A549 (cell line): ENCODE results near the gene ATP5PD. TPM values are rescaled to one million over a fixed set of nuclear protein-coding genes. Genes with fewer than 3 reads are reported as not detected.

Experiments used
- ATAC-seq, 2 experiments: fragments of 200-7000 bp in 1 of 2; fragments of >200 bp in 1 of 2; cut with Nextera tagmentation in 1 of 2; cut with Tn5 transposase in 1 of 2; 3 replicates each; pipeline versions ENCODE4 v1.8.0 to v1.9.1; 2018 to 2020; ENCODE audit warnings: mild to moderate bottlenecking in 1 of 2, moderate library complexity in 1 of 2
- CTCF ChIA-PET: fragments of 300-600 bp; sonication (Branson Sonifier 250); formaldehyde crosslinking; extraction: SDS; loops from one replicate; lab custom pipeline; 2021; ENCODE audit warnings: antibody characterized with exemption, inconsistent platforms; lab: Yijun Ruan, JAX
- POLR2A ChIA-PET: fragments of 350-600 bp; formaldehyde crosslinking; extraction: SDS; loops from one replicate; lab custom pipeline; 2021; ENCODE audit warnings: antibody characterized with exemption, inconsistent platforms; lab: Yijun Ruan, JAX
- DNase-seq, 2 experiments: peaks; one replicate each; pipeline versions ENCODE4 v3.0.0 to v3.0.0-alpha.2; 2011 to 2016; ENCODE audit warnings: low read depth in 1 of 2, low spot score in 1 of 2
- FAIRE-seq: peaks from 2 replicates; lab custom pipeline; 2011; peaks lifted over from hg19 to GRCh38; lab: Jason Lieb, UNC
- H3K27ac ChIP-seq, 2 experiments: fragments of >200 bp; sonication (Bioruptor Twin); formaldehyde crosslinking; 3 replicates each; pipeline ENCODE4 v1.5.1; 2016 to 2017
- H3K4me1 ChIP-seq: fragments of >200 bp; sonication (Bioruptor Twin); formaldehyde crosslinking; 3 replicates; pipeline ENCODE4 v1.6.1; 2016
- H3K4me2 ChIP-seq: fragments of >200 bp; sonication (Bioruptor Twin); formaldehyde crosslinking; 3 replicates; pipeline ENCODE4 v1.6.1; 2016
- H3K4me3 ChIP-seq: fragments of >200 bp; sonication (Bioruptor Twin); formaldehyde crosslinking; 3 replicates; pipeline ENCODE4 v1.5.1; 2016
- H3K9me3 ChIP-seq: fragments of >200 bp; sonication (Bioruptor Twin); formaldehyde crosslinking; 3 replicates; pipeline ENCODE4 v1.6.1; 2016
- ATOH8 ChIP-seq: fragments of 250-450 bp; sonication (Bioruptor Pico); IDR thresholded peaks from 2 replicates; pipeline ENCODE4 v1.5.0; 2020; ENCODE audit warnings: low read depth, mild to moderate bottlenecking, moderate library complexity
- CBX2 ChIP-seq: fragments of 200-600 bp; sonication (generic); IDR thresholded peaks from 2 replicates; pipeline ENCODE4 v1.6.1; 2016; ENCODE audit warnings: low read depth, mild to moderate bottlenecking, borderline replicate concordance
- CBX8 ChIP-seq: fragments of 200-600 bp; sonication (generic); IDR thresholded peaks from 2 replicates; pipeline ENCODE4 v1.6.1; 2016
- CEBPB ChIP-seq, 2 experiments: fragments of >200 bp in 1 of 2; sonication (Bioruptor Twin) in 1 of 2; formaldehyde crosslinking in 1 of 2; IDR thresholded peaks; 2 replicates each; pipeline ENCODE4 v1.6.1; 2012 to 2016
- EHF ChIP-seq: fragments of 250-450 bp; sonication (Bioruptor Pico); IDR thresholded peaks from 2 replicates; pipeline ENCODE4 v1.5.0; 2020; ENCODE audit warnings: mild to moderate bottlenecking
- EHMT2 ChIP-seq: fragments of 200-600 bp; sonication (generic); IDR thresholded peaks from 2 replicates; pipeline ENCODE4 v1.6.1; 2016; ENCODE audit warnings: antibody characterized with exemption, low read depth, mild to moderate bottlenecking, moderate library complexity
- HEYL ChIP-seq: fragments of 250-450 bp; sonication (Bioruptor Pico); IDR thresholded peaks from 2 replicates; pipeline ENCODE4 v1.8.0; 2021; ENCODE audit warnings: mild to moderate bottlenecking, moderate library complexity
- JUN ChIP-seq, 2 experiments: fragments of >200 bp; sonication (Bioruptor Twin); formaldehyde crosslinking; IDR thresholded peaks; 2 replicates in 1 of 2; 3 replicates in 1 of 2; pipeline ENCODE4 v1.6.1; 2016 to 2017
- MAFK ChIP-seq: fragments of 450-650 bp; IDR thresholded peaks from 2 replicates; pipeline ENCODE4 v1.6.1; 2014; ENCODE audit not compliant: partially characterized antibody
- MAZ ChIP-seq: fragments of 150-350 bp; IDR thresholded peaks from 2 replicates; pipeline ENCODE4 v1.6.1; 2014; ENCODE audit warnings: antibody characterized with exemption, low read depth, low read length, borderline replicate concordance
- NPAS2 ChIP-seq: fragments of 250-450 bp; sonication (Bioruptor Pico); IDR thresholded peaks from 2 replicates; pipeline ENCODE4 v1.8.0; 2022; ENCODE audit warnings: mild to moderate bottlenecking, moderate library complexity, borderline replicate concordance
- RCOR1 ChIP-seq: fragments of 150-350 bp; IDR thresholded peaks from 2 replicates; pipeline ENCODE4 v1.6.1; 2014; ENCODE audit warnings: antibody characterized with exemption, low read length, low read depth
- RNF2 ChIP-seq: fragments of 200-600 bp; sonication (generic); IDR thresholded peaks from 2 replicates; pipeline ENCODE4 v1.6.1; 2016; ENCODE audit warnings: low read depth, mild to moderate bottlenecking, antibody characterized with exemption, moderate library complexity, borderline replicate concordance
- SMC3 ChIP-seq: fragments of >200 bp; sonication (Bioruptor Twin); formaldehyde crosslinking; IDR thresholded peaks from 3 replicates; pipeline ENCODE4 v1.6.1; 2018; ENCODE audit warnings: inconsistent platforms
- TP53 ChIP-seq: fragments of 250-450 bp; sonication (Bioruptor Pico); IDR thresholded peaks from 2 replicates; pipeline ENCODE4 v1.5.0; 2021; ENCODE audit warnings: mild to moderate bottlenecking, moderate library complexity
- USF2 ChIP-seq: fragments of 450-650 bp; IDR thresholded peaks from 2 replicates; pipeline ENCODE4 v1.6.1; 2014; ENCODE audit warnings: antibody characterized with exemption
- ZC3H11A ChIP-seq: fragments of 450-650 bp; IDR thresholded peaks from 2 replicates; pipeline ENCODE4 v1.6.1; 2014; ENCODE audit warnings: antibody characterized with exemption, mild to moderate bottlenecking
- WGBS: methylation state at CpG from one replicate; pipeline ENCODE4 v1.1.6; 2017; ENCODE audit errors: missing lambda C conversion rate; 5-methylcytosine and 5-hydroxymethylcytosine counted together
- polyA plus RNA-seq, 4 experiments: library from polyadenylated mRNA; depleted of rRNA in 3 of 4; stranded (reverse); fragments of >200 nt; fragmentation: RNase III in 1 of 4; extraction: RNeasy Plus Mini Kit Qiagen cat#74134 plus additional on column Dnase treatment in 1 of 4; gene quantifications; 2 replicates in 3 of 4; 3 replicates in 1 of 4; pipeline ENCODE4 v1.2.3, GENCODE V29; 2011 to 2017
- TF ChIP-seq, protein P1 (sequence below): fragments of 250-450 bp; sonication (Bioruptor Pico); IDR thresholded peaks from 2 replicates; pipeline ENCODE4 v1.5.0; 2021; ENCODE audit warnings: mild to moderate bottlenecking, moderate library complexity, borderline replicate concordance
- TF ChIP-seq, protein P2 (sequence below): fragments of 150-350 bp; IDR thresholded peaks from 2 replicates; pipeline ENCODE4 v1.6.1; 2014; ENCODE audit warnings: low read depth, mild to moderate bottlenecking, low read length

The ATP5PD gene
- polyA plus RNA-seq, 2 of the 4 experiments (the other 2 are of a cell fraction), result 333 to 463 TPM

DNA sequence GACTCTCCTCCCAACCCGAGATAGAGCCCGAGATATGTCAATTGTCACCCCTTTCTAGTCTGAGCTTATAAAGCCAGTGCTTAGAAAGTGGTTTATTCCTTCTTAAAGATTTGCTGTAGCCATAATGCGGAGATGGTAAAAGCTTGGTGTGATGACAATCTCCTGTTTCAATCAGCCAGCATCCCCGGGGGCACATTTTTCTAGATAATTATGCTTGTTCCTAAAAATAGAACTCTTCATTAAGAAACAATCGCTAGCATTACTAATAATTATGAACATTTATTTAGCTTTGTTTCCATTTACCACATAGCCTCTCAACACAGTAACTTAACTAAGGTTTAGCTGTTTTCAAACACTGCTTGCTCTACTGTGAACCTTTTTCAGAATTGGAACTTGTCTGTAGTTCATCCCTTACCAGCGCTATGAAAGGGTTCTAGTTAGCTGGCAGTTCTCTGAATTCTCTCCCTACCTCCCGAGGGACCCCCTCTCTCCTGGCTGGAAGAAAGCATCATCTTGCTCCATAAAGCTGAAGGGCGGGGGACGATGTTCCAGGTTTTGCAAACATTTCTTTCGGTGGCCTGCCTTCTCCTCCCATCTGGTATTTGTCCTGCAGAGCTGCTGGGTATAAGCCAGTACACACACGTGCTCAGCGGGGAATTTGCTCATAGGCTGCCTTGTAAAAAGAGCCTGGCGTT is 35.2 kb downstream of the ATP5PD start:
- Histone ChIP-seq H3K4me2 (peak overlapping the region; percentile 96), H3K27ac (peak overlapping the region; percentile 85 to 92), H3K9me3 (no peaks in the 10 kb centered on the region), H3K4me1 (peaks cover 18% of the 10 kb centered on the region)
- no peak for FAIRE-seq
- 72% methylated on average over 13 of the region's 13 CpGs for WGBS
- POLR2A ChIA-PET, result interaction anchor here (0.7 to 4.0 kb wide), 19 partner anchors 8 to 278 kb away, joined by 3 to 107 read pairs (median 11); partner anchors contain the start of genes ATP5PD, CDR2L, FDXR and HID1
- no peak for TF ChIP-seq TP53 (CRISPR knock-in tag)
- TF ChIP-seq ATOH8 (CRISPR knock-in tag), result no peak
- TF ChIP-seq JUN (IDR thresholded peaks at IDR 0.05), result no peak
- no peak for TF ChIP-seq RCOR1
- TF ChIP-seq USF2, result no peak
- no peak for TF ChIP-seq SMC3
- TF ChIP-seq CBX8, result no peak
- TF ChIP-seq EHF, result no peak
- TF ChIP-seq NPAS2 (CRISPR knock-in tag), result no peak
- TF ChIP-seq HEYL, result no peak
- no peak for TF ChIP-seq ZC3H11A
- no peak for TF ChIP-seq CEBPB (IDR thresholded peaks at IDR 0.05)
- TF ChIP-seq MAFK, result no peak
- no peak for TF ChIP-seq CBX2
- TF ChIP-seq, protein P1, sequence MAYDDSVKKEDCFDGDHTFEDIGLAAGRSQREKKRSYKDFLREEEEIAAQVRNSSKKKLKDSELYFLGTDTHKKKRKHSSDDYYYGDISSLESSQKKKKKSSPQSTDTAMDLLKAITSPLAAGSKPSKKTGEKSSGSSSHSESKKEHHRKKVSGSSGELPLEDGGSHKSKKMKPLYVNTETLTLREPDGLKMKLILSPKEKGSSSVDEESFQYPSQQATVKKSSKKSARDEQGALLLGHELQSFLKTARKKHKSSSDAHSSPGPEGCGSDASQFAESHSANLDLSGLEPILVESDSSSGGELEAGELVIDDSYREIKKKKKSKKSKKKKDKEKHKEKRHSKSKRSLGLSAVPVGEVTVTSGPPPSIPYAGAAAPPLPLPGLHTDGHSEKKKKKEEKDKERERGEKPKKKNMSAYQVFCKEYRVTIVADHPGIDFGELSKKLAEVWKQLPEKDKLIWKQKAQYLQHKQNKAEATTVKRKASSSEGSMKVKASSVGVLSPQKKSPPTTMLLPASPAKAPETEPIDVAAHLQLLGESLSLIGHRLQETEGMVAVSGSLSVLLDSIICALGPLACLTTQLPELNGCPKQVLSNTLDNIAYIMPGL (CRISPR knock-in tag), result no peak
- TF ChIP-seq, protein P2, sequence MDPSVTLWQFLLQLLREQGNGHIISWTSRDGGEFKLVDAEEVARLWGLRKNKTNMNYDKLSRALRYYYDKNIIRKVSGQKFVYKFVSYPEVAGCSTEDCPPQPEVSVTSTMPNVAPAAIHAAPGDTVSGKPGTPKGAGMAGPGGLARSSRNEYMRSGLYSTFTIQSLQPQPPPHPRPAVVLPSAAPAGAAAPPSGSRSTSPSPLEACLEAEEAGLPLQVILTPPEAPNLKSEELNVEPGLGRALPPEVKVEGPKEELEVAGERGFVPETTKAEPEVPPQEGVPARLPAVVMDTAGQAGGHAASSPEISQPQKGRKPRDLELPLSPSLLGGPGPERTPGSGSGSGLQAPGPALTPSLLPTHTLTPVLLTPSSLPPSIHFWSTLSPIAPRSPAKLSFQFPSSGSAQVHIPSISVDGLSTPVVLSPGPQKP, result no peak
- TF ChIP-seq RNF2, result no peak
- TF ChIP-seq EHMT2, result no peak
- TF ChIP-seq, all 56 proteins: peak for 0
- CTCF ChIA-PET, result interaction anchor here (0.7 to 19.2 kb wide), 27 partner anchors 8 to 220 kb away, joined by 3 to 404 read pairs (median 6); partner anchors contain the start of genes CDR2L, HID1, NT5C and OTOP2
- DNase-seq, result no peak
- H3K4me3 ChIP-seq, result peak overlapping the region; percentile 76
- ATAC-seq, result peak; percentile 8 to 13; a peak in 3 of 6 replicates

DNA sequence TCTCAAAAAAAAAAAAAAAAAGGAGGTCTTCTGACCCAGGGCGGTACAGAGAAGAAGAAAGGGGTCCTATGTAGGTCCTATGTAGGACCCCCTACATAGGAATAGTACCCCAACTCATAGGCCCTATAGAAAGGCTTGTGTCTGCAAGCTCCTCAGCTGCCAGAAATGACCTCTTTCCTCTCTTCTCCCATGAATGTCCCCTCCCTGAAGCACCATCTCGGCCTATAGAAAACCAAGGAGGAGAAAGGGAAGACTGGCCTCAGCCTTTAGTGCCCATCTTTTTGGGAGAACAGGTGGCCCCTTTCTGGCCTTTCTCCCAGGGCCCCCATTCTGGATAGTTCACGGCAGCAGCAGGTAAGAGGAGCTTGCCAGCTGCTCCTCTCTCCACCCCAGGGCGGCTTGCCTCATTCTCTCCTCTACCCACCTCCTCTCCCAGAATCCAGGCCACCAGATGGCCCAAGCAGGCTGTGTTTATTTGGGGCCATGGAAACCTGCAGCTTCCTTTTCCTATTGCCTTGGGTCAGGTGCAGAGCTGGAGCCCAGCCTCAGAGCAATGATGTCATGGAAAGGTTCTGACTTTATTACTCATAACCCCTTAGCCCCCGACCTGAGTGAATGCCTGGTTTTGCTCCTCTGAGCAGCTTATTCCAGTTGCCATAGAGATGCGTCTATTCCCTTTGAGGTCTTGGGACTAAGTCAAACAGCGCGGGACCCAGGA is 35.9 kb downstream of the ATP5PD start:
- no peak overlapping the region for H3K27ac ChIP-seq
- ATAC-seq (no peak), FAIRE-seq (no peak)

More for the DNA sequence above, 35.9 kb downstream of the ATP5PD start:
- DNase-seq, result peak in 1 of 2 experiments; percentile 64
- no peaks in the 10 kb centered on the region for H3K9me3 ChIP-seq
- ChIA-PET POLR2A (interaction anchor here (0.7 to 4.0 kb wide), 9 partner anchors 14 to 129 kb away, joined by 4 to 107 read pairs (median 24); partner anchors contain the start of genes ATP5PD, CDR2L, HID1 and KCTD2), CTCF (interaction anchor here (1.1 to 19.2 kb wide), 15 partner anchors 9 to 191 kb away, joined by 3 to 404 read pairs (median 14); partner anchors contain the start of genes CDR2L, HID1, NT5C and OTOP2)
- TF ChIP-seq MAZ (no peak), NPAS2 (CRISPR knock-in tag) (no peak)
- H3K4me1 ChIP-seq, result peaks cover 18% of the 10 kb centered on the region
- 75% methylated on average over 8 of the region's 8 CpGs for WGBS
- no peak overlapping the region for H3K4me3 ChIP-seq
- H3K4me2 ChIP-seq, result no peak overlapping the region
